NCI-H1436 (cell line): ENCODE data around the gene MISP.

Experiments used
- DNase-seq: peaks from one replicate; lab custom pipeline; 2025; lab: John Stamatoyannopoulos, UW

The MISP gene

GRCh38 chr19:797528-798414, 46.9 kb downstream of the MISP start:
- DNase-seq, result peak; percentile 82

GRCh38 chr19:798415-799075, 47.6 kb downstream of the MISP start:
- no peak for DNase-seq

GRCh38 chr19:799076-799881, 48.4 kb downstream of the MISP start:
- DNase-seq, result no peak

- no peak for DNase-seq
Observed at GRCh38 chr19:800360-801029, 49.6 kb downstream of the MISP start.

- no peak for DNase-seq
Observed at GRCh38 chr19:801030-801860, 50.3 kb downstream of the MISP start.

- no peak for DNase-seq
Observed at GRCh38 chr19:801861-802497, 51.1 kb downstream of the MISP start.

- no peak for DNase-seq
Observed at GRCh38 chr19:802498-803098, 51.7 kb downstream of the MISP start.

GRCh38 chr19:803099-803561, 52.2 kb downstream of the MISP start:
- no peak for DNase-seq

GRCh38 chr19:803686-804418, 52.9 kb downstream of the MISP start:
- no peak for DNase-seq

GRCh38 chr19:804419-805165, 53.7 kb downstream of the MISP start:
- no peak for DNase-seq

- DNase-seq, result no peak
Observed at GRCh38 chr19:805166-805551, 54.2 kb downstream of the MISP start.

- no peak for DNase-seq
Observed at GRCh38 chr19:805600-806550, 55.0 kb downstream of the MISP start.

- no peak for DNase-seq
Observed at GRCh38 chr19:806815-807421, 56.0 kb downstream of the MISP start.

- DNase-seq, result no peak
Observed at GRCh38 chr19:807627-808422, 56.9 kb downstream of the MISP start.

- no peak for DNase-seq
Observed at GRCh38 chr19:808423-808775, 57.5 kb downstream of the MISP start.
